PC-3 (cell line): ENCODE data around the gene CD6.

ENCODE experiments used
- CTCF ChIP-seq: fragments of 300-600 bp; sonication (generic); conservative IDR thresholded peaks from 2 replicates; pipeline ENCODE4 v1.5.1; 2017; ENCODE audit warnings: antibody characterized with exemption, low read depth, mild to moderate bottlenecking, low read length
- EZH2phosphoT487 ChIP-seq: fragments of 300-600 bp; sonication (generic); IDR thresholded peaks from 2 replicates; pipeline ENCODE4 v1.6.1; 2018; ENCODE audit warnings: mild to moderate bottlenecking, antibody characterized with exemption, low read length, borderline replicate concordance

GRCh38 chr11:60939301-60939700 is 32.2 kb upstream of the CD6 start:
- no peak for TF ChIP-seq CTCF
- no peak for TF ChIP-seq EZH2phosphoT487
